T-helper 2 cell treated with Interferon-gamma antibody and Interleukin-4, amounts not matched to agents 5 μg/mL and 100 μg/mL, for 36 hours (primary cell): Measurements from ENCODE around the gene PMFBP1.

ENCODE experiments used
- DNase-seq: peaks from one replicate; pipeline ENCODE4 v3.0.0; 2021; ENCODE audit warnings: low spot score
- H3K27ac Mint-ChIP-seq: one replicate; pipeline ENCODE4 v1.8.0; 2021; ENCODE audit warnings: mild to moderate bottlenecking, mixed read lengths
- H3K27me3 Mint-ChIP-seq: one replicate; pipeline ENCODE4 v1.8.0; 2021; ENCODE audit warnings: low read depth, mixed read lengths
- H3K36me3 Mint-ChIP-seq: one replicate; pipeline ENCODE4 v1.8.0; 2021; ENCODE audit warnings: low read depth, mixed read lengths
- H3K4me1 Mint-ChIP-seq: one replicate; pipeline ENCODE4 v1.8.0; 2021; ENCODE audit warnings: low read depth, mixed read lengths
- H3K4me3 Mint-ChIP-seq: one replicate; pipeline ENCODE4 v1.8.0; 2022; ENCODE audit warnings: mild to moderate bottlenecking, moderate library complexity, mixed read lengths
- H3K9me3 Mint-ChIP-seq: one replicate; pipeline ENCODE4 v1.8.0; 2021; ENCODE audit warnings: mixed read lengths

The PMFBP1 gene

DNA sequence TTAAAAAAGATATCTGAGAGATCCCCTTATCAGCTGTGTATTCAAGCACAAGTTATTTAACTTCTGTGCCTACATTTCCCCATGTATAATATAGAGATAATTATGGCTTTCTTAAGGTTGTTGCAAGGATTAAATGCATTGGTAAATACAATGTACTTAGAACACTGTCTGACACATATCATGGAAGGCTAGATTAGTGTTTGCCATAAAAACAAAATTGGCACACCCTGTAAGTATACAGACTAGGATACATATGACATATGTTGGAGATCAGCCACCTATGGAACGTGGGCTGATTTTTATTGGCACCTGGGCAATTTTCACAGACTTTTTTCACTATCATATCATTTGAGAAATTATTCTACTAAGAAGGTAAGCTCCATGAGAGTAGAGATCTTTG, 2.2 kb downstream of the PMFBP1 start:
- Mint-ChIP-seq H3K36me3 (no peaks in the 10 kb centered on the region), H3K27me3 (no peaks in the 10 kb centered on the region), H3K9me3 (no peaks in the 10 kb centered on the region), H3K4me3 (no peak overlapping the region), H3K4me1 (no peaks in the 10 kb centered on the region), H3K27ac (no peak overlapping the region)
- no peak for DNase-seq

GRCh38 chr16:72168365-72168764, 3.6 kb downstream of the PMFBP1 start:
- no peaks in the 10 kb centered on the region for H3K4me1 Mint-ChIP-seq
- no peaks in the 10 kb centered on the region for H3K36me3 Mint-ChIP-seq
- H3K9me3 Mint-ChIP-seq: no peaks in the 10 kb centered on the region
- H3K27me3 Mint-ChIP-seq: no peaks in the 10 kb centered on the region
- no peak for DNase-seq
- no peak overlapping the region for H3K4me3 Mint-ChIP-seq
- H3K27ac Mint-ChIP-seq: no peak overlapping the region

- H3K4me3 Mint-ChIP-seq: no peak overlapping the region
- H3K27me3 Mint-ChIP-seq: no peaks in the 10 kb centered on the region
- H3K4me1 Mint-ChIP-seq: no peaks in the 10 kb centered on the region
- DNase-seq: no peak
- H3K36me3 Mint-ChIP-seq: no peaks in the 10 kb centered on the region
- H3K9me3 Mint-ChIP-seq: no peaks in the 10 kb centered on the region
- no peak overlapping the region for H3K27ac Mint-ChIP-seq
Measured at GRCh38 chr16:72166954-72167561, 4.9 kb downstream of the PMFBP1 start.

DNA sequence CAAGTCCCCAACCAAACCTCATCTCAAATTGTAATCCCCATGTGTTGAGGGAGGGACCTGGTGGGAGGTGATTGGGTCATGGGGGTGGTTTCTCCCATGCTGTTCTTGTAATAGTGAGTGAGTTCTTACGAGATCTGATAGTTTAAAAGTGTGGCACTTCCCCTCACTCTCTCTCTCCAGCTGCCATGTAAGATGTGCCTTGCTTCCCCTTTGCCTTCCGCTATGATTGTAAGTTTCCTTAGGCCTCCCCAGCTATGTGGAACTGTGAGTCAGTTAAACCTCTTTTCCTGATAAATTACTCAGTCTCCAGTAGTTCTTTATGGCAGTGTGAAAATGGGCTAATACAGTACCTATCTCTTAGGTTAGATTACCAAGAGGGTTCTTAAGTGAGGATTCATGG, 5.8 kb downstream of the PMFBP1 start:
- H3K4me3 Mint-ChIP-seq: no peak overlapping the region
- H3K27ac Mint-ChIP-seq: no peak overlapping the region

DNA sequence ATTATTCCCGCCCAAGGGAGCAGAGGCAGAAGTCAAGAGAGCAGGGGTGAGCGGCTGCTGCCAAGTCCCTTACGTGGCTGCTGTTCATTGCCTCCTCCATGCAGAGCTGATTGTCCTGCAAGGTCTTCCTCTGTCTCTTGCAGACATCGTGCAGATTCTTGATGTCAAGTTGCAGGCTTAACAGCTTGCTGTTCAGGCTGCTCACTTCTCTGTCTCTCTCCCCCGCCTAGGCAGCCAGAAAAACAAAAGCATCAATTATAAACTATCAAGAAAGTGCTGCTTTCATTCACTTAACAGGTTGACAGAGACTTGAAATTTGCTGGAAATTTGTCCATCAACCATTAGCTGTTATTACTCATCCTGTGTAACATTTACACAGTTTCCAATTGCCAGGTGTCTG, 7.3 kb downstream of the PMFBP1 start:
- H3K27me3 Mint-ChIP-seq: no peaks in the 10 kb centered on the region
- H3K9me3 Mint-ChIP-seq: no peaks in the 10 kb centered on the region

More for the DNA sequence above, 5.8 kb downstream of the PMFBP1 start:
- H3K4me1 Mint-ChIP-seq: no peaks in the 10 kb centered on the region
- no peaks in the 10 kb centered on the region for H3K36me3 Mint-ChIP-seq
- H3K9me3 Mint-ChIP-seq: no peaks in the 10 kb centered on the region
- H3K27me3 Mint-ChIP-seq: no peaks in the 10 kb centered on the region
- DNase-seq: no peak

DNA sequence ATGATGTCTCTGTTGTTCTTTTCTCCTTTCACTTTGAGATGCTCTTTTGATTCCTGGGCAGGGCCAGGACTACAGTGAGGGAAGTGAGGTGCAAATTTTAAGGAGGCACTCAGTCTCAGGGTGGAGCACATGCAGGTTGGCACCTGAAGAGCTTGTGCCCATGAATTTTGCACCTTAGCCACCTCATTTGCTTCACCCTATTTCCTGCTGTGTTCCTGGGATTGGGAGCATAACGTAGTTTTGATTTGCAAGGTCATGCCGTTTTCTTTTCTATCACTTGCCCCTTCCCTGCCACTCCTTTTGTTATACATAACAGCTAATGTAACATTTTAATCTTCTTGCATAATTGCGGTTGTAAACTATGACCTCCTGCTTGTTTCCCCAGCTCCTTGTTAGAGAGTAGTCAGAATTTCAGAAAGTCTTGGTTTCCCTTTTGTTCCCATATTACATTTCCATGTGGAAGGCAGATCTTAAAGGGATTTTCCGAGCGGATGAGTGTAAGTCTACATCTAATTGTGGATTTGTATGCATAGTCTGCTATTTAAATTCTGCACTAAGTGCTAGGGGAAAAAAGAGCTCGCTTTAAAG, 9.8 kb downstream of the PMFBP1 start:
- no peaks in the 10 kb centered on the region for H3K9me3 Mint-ChIP-seq
- H3K4me1 Mint-ChIP-seq: no peaks in the 10 kb centered on the region
- H3K36me3 Mint-ChIP-seq: no peaks in the 10 kb centered on the region
- DNase-seq: no peak
- H3K4me3 Mint-ChIP-seq: no peak overlapping the region
- no peaks in the 10 kb centered on the region for H3K27me3 Mint-ChIP-seq
- no peak overlapping the region for H3K27ac Mint-ChIP-seq

More for the DNA sequence above, 7.3 kb downstream of the PMFBP1 start:
- no peak overlapping the region for H3K4me3 Mint-ChIP-seq
- no peaks in the 10 kb centered on the region for H3K4me1 Mint-ChIP-seq
- H3K27ac Mint-ChIP-seq: no peak overlapping the region
- H3K36me3 Mint-ChIP-seq: no peaks in the 10 kb centered on the region
- no peak for DNase-seq

- H3K36me3 Mint-ChIP-seq: no peaks in the 10 kb centered on the region
- no peaks in the 10 kb centered on the region for H3K4me1 Mint-ChIP-seq
- no peaks in the 10 kb centered on the region for H3K9me3 Mint-ChIP-seq
- no peak overlapping the region for H3K27ac Mint-ChIP-seq
- H3K4me3 Mint-ChIP-seq: no peak overlapping the region
- no peaks in the 10 kb centered on the region for H3K27me3 Mint-ChIP-seq
- no peak for DNase-seq
Measured at GRCh38 chr16:72159801-72160200, 12.2 kb downstream of the PMFBP1 start.

DNA sequence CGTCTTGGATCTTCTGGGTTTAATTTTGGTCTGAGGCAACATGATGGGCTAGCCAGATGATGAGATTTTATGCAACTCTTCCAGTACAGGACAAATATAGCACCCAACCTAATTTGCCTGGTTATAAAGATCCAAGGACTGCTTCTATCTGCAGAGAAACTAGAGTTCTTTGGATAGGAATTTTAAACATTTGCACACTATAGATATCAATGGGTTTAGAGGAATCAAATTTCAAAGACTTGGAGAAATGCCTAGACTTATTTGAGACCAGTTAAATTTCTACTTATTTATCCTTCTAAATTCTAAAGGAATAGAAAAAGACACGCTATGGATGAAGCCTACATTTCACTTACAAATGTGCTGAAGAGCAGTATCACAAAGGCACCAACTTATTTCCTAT, 12.6 kb downstream of the PMFBP1 start:
- Mint-ChIP-seq H3K9me3 (no peaks in the 10 kb centered on the region), H3K4me1 (no peaks in the 10 kb centered on the region), H3K27me3 (no peaks in the 10 kb centered on the region), H3K27ac (no peak overlapping the region), H3K36me3 (no peaks in the 10 kb centered on the region), H3K4me3 (no peak overlapping the region)
- DNase-seq: no peak

DNA sequence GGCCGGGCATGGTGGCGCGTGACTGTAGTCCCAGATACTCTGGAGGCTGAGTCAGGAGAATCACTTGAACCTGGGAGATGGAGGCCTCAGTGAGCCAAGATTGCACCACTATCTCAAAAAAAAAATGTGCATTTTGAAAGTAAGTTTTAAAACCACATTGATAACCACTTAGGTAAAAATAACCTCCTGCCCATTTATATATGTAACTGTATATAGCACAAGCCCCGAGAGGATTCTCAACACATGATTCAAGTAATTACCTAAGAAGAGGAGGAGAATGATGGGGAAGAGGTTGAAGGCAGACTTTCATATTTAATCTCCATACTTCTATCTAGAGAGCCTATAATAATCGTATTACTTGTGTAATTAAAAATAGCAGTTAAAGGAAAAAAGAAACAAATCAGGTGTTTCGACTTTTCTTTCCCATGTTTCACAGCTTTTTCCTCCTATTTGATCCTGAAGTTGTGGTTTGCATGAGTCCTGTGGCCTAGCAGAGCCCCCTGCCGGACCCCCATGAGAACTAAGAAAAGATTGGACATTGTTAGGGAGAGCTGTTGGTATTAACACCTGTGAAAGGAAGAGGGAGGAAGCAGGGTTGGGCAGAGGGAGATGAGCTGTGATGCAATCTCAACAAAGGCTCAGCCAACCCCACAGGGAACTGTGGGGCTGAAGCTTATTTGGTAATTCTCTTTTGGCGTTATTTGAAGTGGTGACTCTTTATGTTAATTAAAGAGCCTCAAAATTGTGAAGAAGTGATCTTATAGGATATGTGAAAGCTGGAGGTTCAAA, 22.1 kb downstream of the PMFBP1 start:
- no peak for DNase-seq
- H3K9me3 Mint-ChIP-seq: no peaks in the 10 kb centered on the region

GRCh38 chr16:72142476-72142875, 29.5 kb downstream of the PMFBP1 start:
- no peaks in the 10 kb centered on the region for H3K4me1 Mint-ChIP-seq

More for the DNA sequence above, 22.1 kb downstream of the PMFBP1 start:
- H3K36me3 Mint-ChIP-seq: no peaks in the 10 kb centered on the region
- H3K27ac Mint-ChIP-seq: no peak overlapping the region
- no peak overlapping the region for H3K4me3 Mint-ChIP-seq
- no peaks in the 10 kb centered on the region for H3K4me1 Mint-ChIP-seq
- H3K27me3 Mint-ChIP-seq: no peaks in the 10 kb centered on the region

DNA sequence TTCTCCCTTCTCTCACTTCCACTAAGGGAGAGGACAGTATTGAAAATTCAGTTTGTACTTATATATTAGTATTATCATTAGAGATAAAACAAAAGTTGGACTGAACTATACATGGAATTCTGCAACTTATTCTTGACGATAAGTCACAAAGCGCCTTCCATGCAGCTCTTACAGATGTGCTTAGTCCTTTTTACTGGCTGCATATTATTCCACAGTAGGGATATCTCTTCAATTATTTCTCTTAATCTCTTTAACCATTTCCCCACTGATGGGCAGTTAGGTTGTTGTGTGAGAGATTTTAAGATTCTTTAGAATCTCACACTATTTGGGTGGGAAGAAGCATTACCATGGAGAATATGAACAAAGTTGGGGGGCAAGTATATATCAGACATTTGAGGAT, 32.0 kb downstream of the PMFBP1 start:
- Mint-ChIP-seq H3K9me3 (no peaks in the 10 kb centered on the region), H3K27me3 (no peaks in the 10 kb centered on the region), H3K36me3 (no peaks in the 10 kb centered on the region), H3K4me3 (no peak overlapping the region), H3K4me1 (no peaks in the 10 kb centered on the region), H3K27ac (no peak overlapping the region)
- DNase-seq: no peak

More at GRCh38 chr16:72142476-72142875, 29.5 kb downstream of the PMFBP1 start:
- Mint-ChIP-seq H3K9me3 (no peaks in the 10 kb centered on the region), H3K27me3 (no peaks in the 10 kb centered on the region), H3K36me3 (no peaks in the 10 kb centered on the region), H3K4me3 (no peak overlapping the region), H3K27ac (no peak overlapping the region)
- no peak for DNase-seq

- H3K27ac Mint-ChIP-seq: no peak overlapping the region
- H3K4me3 Mint-ChIP-seq: no peak overlapping the region
Measured at GRCh38 chr16:72138064-72138572, 33.8 kb downstream of the PMFBP1 start.

GRCh38 chr16:72137380-72138063, 34.4 kb downstream of the PMFBP1 start:
- Mint-ChIP-seq H3K4me1 (no peaks in the 10 kb centered on the region), H3K9me3 (no peaks in the 10 kb centered on the region), H3K36me3 (no peaks in the 10 kb centered on the region), H3K27me3 (no peaks in the 10 kb centered on the region), H3K27ac (no peak overlapping the region), H3K4me3 (no peak overlapping the region)
- no peak for DNase-seq

More at GRCh38 chr16:72138064-72138572, 33.8 kb downstream of the PMFBP1 start:
- Mint-ChIP-seq H3K9me3 (no peaks in the 10 kb centered on the region), H3K4me1 (no peaks in the 10 kb centered on the region), H3K36me3 (no peaks in the 10 kb centered on the region), H3K27me3 (no peaks in the 10 kb centered on the region)
- no peak for DNase-seq

- Mint-ChIP-seq H3K4me3 (no peak overlapping the region), H3K36me3 (no peaks in the 10 kb centered on the region), H3K27ac (no peak overlapping the region), H3K27me3 (no peaks in the 10 kb centered on the region), H3K4me1 (no peaks in the 10 kb centered on the region), H3K9me3 (no peaks in the 10 kb centered on the region)
- no peak for DNase-seq
Measured at GRCh38 chr16:72134507-72134906, 37.4 kb downstream of the PMFBP1 start.
